ENCODE data around the gene TMEM131. TPM values are rescaled to one million over a fixed set of nuclear protein-coding genes. Genes with fewer than 3 reads are reported as not detected.
A peak's percentile ranks its signal among the peaks of the same experiment; 100 is the strongest.

The TMEM131 gene
- total and polyA plus RNA-seq, 10 of the 15 experiments (the other 5 are each of a cell fraction or from before 2014, with no cell fraction given) = 6.0 to 48.2 (median 23.2) TPM

GRCh38 chr2:98027538-98027937 is 31.8 kb upstream of the TMEM131 start:
- no peak overlapping the region for H2AFZ ChIP-seq (ENCODE audit: control insufficient read depth, low read depth, low read length)
- FAIRE-seq (peak; percentile 81), DNase-seq (ENCODE audit: low read depth, low spot score) (peak; percentile 67), ATAC-seq (peak; percentile 65)
- no peaks in the 10 kb centered on the region for H3K9me3 ChIP-seq (replicated peaks; ENCODE audit: control insufficient read depth, insufficient read depth, low read length)
- in situ Hi-C loops (cut with MboI) = no loop called here
- H3K4me1 ChIP-seq (ENCODE audit: control insufficient read depth, insufficient read depth, low read length) = peaks cover 34% of the 10 kb centered on the region
- H3K36me3 ChIP-seq (ENCODE audit: control insufficient read depth in 2 of 2, insufficient read depth in 2 of 2, low read length in 1 of 2) = no peaks in the 10 kb centered on the region
- H3K4me3 ChIP-seq = peak overlapping the region; percentile 53
- BruUV-seq (replicated peaks) = no TSS peak
- H3K79me2 ChIP-seq (ENCODE audit: control insufficient read depth, insufficient read depth, low read length) = no peaks in the 10 kb centered on the region
- POLR2A ChIA-PET = interaction anchor here (0.8 to 1.6 kb wide), 5 partner anchors 9 to 91 kb away, joined by 3 to 6 read pairs (median 4); no protein-coding TSS in a partner anchor
- intact Hi-C loops (cut with micrococcal nuclease; ENCODE audit: unreplicated experiment) = loop anchor here (1.0 to 5.0 kb wide), 6 partner anchors 15 to 220 kb away; no protein-coding TSS in a partner anchor
- H3K9ac ChIP-seq (ENCODE audit: control insufficient read depth, insufficient read depth, low read length) = peak overlapping the region; percentile 41; the same call in 1 of the 2 replicates
- H3K27me3 ChIP-seq (replicated peaks in 1 of 2; ENCODE audit: control insufficient read depth in 2 of 2, insufficient read depth in 2 of 2, low read length in 1 of 2) = no peaks in the 10 kb centered on the region
- H3K4me2 ChIP-seq (ENCODE audit: control insufficient read depth, insufficient read depth) = peak overlapping the region; percentile 60
- SMC1A ChIA-PET (ENCODE audit: uncharacterized antibody, unreplicated experiment) = interaction anchor here (0.8 to 4.2 kb wide), 29 partner anchors 9 to 253 kb away, joined by 3 to 28 read pairs (median 5); no protein-coding TSS in a partner anchor
- RAD21 ChIA-PET (ENCODE audit: unreplicated experiment) = interaction anchor here (0.6 to 4.1 kb wide), 17 partner anchors 10 to 157 kb away, joined by 3 to 26 read pairs (median 5); no protein-coding TSS in a partner anchor
- CTCF ChIA-PET = interaction anchor here (1.0 to 1.8 kb wide), 8 partner anchors 9 to 221 kb away, joined by 3 to 7 read pairs (median 5); partner anchors contain the start of gene VWA3B
- peak overlapping the region; percentile 80 for H3K27ac ChIP-seq (ENCODE audit: control insufficient read depth, insufficient read depth)
- 2% methylated on average over 3 of the region's 3 CpGs for WGBS (ENCODE audit: insufficient coverage, insufficient replicate concordance, low lambda C conversion rate, missing lambda C conversion rate)
- H4K20me1 ChIP-seq (ENCODE audit: control insufficient read depth, insufficient read depth) = no peaks in the 10 kb centered on the region
- no peak for TF ChIP-seq MXI1 (IDR thresholded peaks at IDR 0.05; ENCODE audit: low read depth, low read length)
- TF ChIP-seq ZNF217 (IDR thresholded peaks at IDR 0.05) = peak; percentile 14; the same call in 1 of the 2 replicates
- TF ChIP-seq STAT3 (IDR thresholded peaks at IDR 0.05; ENCODE audit: low read depth, low read length) = no peak
- TF ChIP-seq RAD51 (IDR thresholded peaks at IDR 0.05) = no peak
- TF ChIP-seq SUPT20H (IDR thresholded peaks at IDR 0.05; ENCODE audit: borderline replicate concordance, control insufficient read depth, low read depth, low read length) = no peak
- TF ChIP-seq RCOR1 (conservative IDR thresholded peaks at IDR 0.05; ENCODE audit: low read depth, low read length) = 0 out of 2 replicates have a peak, but pooled peaks have one; percentile 24
- TF ChIP-seq MEF2A (IDR thresholded peaks at IDR 0.05; ENCODE audit: insufficient read depth, low read depth, low read length) = no peak
- peak; percentile 40; the same call in 1 of the 2 replicates for TF ChIP-seq NKRF (conservative IDR thresholded peaks at IDR 0.05)
- TF ChIP-seq SP1 (IDR thresholded peaks at IDR 0.05; ENCODE audit: low read depth, low read length) = no peak
- TF ChIP-seq ZNF207 (IDR thresholded peaks at IDR 0.05; ENCODE audit: borderline replicate concordance) = no peak
- peak; percentile 98 for TF ChIP-seq PAX5 (IDR thresholded peaks at IDR 0.05; ENCODE audit: borderline replicate concordance, low read depth, low read length)
- TF ChIP-seq NR2C1 (IDR thresholded peaks at IDR 0.05) = no peak
- no peak for TF ChIP-seq ZNF622 (IDR thresholded peaks at IDR 0.05)
- no peak for TF ChIP-seq ZNF24 (IDR thresholded peaks at IDR 0.05)
- no peak for TF ChIP-seq EZH2 (IDR thresholded peaks at IDR 0.05; ENCODE audit: borderline replicate concordance, control insufficient read depth, low read depth, low read length)
- TF ChIP-seq ATF7 (IDR thresholded peaks at IDR 0.05; ENCODE audit: low read depth) = no peak
- TF ChIP-seq CREM (IDR thresholded peaks at IDR 0.05; ENCODE audit: low read depth) = no peak
- no peak for TF ChIP-seq BHLHE40 (IDR thresholded peaks at IDR 0.05; ENCODE audit: borderline replicate concordance in 1 of 2, low read depth in 2 of 2, low read length in 1 of 2)
- TF ChIP-seq, protein P1, sequence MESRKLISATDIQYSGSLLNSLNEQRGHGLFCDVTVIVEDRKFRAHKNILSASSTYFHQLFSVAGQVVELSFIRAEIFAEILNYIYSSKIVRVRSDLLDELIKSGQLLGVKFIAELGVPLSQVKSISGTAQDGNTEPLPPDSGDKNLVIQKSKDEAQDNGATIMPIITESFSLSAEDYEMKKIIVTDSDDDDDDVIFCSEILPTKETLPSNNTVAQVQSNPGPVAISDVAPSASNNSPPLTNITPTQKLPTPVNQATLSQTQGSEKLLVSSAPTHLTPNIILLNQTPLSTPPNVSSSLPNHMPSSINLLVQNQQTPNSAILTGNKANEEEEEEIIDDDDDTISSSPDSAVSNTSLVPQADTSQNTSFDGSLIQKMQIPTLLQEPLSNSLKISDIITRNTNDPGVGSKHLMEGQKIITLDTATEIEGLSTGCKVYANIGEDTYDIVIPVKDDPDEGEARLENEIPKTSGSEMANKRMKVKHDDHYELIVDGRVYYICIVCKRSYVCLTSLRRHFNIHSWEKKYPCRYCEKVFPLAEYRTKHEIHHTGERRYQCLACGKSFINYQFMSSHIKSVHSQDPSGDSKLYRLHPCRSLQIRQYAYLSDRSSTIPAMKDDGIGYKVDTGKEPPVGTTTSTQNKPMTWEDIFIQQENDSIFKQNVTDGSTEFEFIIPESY (IDR thresholded peaks at IDR 0.05) = no peak
- no peak for TF ChIP-seq HDAC2 (IDR thresholded peaks at IDR 0.05)
- TF ChIP-seq JUNB (IDR thresholded peaks at IDR 0.05) = no peak
- TF ChIP-seq SIN3A (IDR thresholded peaks at IDR 0.05; ENCODE audit: low read depth, low read length) = 0 out of 2 replicates have a peak, but pooled peaks have one; percentile 38
- 0 out of 3 replicates have a peak, but pooled peaks have one; percentile 16 for TF ChIP-seq POU2F2 (IDR thresholded peaks at IDR 0.05; ENCODE audit: borderline replicate concordance, low read depth, low read length)
- no peak for TF ChIP-seq NFXL1 (IDR thresholded peaks at IDR 0.05; ENCODE audit: borderline replicate concordance)

Measured in GM12878 (cell line).